C4-2B (cell line): ENCODE measurements around the gene FHIT.

ENCODE experiments used
- H3K27ac ChIP-seq: fragments of 450-650 bp; 2 replicates; pipeline ENCODE4 v1.5.1; 2017
- CTCF ChIP-seq: fragments of 450-650 bp; conservative IDR thresholded peaks from 2 replicates; pipeline ENCODE4 v1.5.1; 2017; ENCODE audit warnings: mild to moderate bottlenecking
- ZFX ChIP-seq: fragments of 450-650 bp; IDR thresholded peaks from 2 replicates; pipeline ENCODE4 v1.6.1; 2017

The FHIT gene

DNA sequence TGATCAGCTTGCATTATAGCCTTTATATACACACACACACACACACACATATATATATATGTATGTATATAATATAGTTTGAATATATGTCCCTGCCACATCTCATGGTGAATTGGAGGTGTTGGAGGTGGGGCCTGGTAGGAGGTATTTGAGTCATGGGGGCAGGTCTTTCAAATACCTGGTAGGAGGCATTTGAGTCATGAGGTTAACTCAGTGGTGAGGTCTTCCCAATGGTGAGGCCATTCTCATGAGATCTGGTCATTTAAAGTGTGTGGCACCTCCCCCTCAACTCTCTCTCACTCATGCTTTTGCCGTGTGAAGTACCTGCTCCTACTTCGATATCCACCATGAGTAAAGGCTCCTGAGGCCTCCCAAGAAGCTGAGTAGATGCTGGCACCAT lies 27.5 kb upstream of the FHIT start:
- no peak overlapping the region for H3K27ac ChIP-seq
- TF ChIP-seq ZFX (no peak), CTCF (no peak)

DNA sequence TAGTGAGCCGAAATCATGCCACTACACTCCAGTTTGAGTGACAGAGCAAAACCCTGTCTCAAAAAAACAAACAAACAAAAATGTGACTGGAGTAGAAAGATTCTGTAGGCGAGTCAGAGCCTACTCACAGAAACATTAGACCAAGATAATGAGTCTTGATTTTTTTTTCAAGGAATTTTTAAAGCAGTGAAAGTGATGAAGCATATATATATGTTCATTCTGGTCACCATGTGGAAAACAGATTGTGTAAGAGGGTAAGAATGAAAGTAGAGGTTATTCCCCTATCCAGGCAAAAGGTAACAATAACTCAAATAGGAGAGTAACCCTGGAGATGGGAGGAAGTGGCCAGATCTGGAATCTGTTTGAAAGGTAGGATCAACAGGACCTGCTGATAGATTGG lies 26.2 kb upstream of the FHIT start:
- H3K27ac ChIP-seq = no peak overlapping the region
- TF ChIP-seq ZFX = no peak
- no peak for TF ChIP-seq CTCF

DNA sequence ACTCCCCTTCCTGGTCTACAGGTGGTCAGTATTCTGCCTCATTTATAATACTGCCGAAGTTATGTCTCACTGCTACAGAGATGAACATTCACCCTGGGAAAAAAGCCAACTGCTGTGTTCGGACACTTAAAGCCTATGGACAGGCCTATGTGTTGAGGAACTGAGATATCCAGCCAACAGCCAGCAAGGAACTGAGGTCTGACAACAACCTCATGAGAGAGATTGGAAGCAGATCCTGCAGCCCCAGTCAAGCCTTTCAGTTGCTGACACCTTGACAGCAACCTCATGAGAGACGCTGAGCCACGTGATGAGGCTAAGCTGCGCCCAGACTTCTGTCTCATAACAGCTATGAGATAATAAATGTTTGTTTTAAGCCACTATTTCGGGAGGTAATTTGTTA lies 18.2 kb upstream of the FHIT start:
- TF ChIP-seq ZFX = no peak
- no peak for TF ChIP-seq CTCF
- no peak overlapping the region for H3K27ac ChIP-seq

DNA sequence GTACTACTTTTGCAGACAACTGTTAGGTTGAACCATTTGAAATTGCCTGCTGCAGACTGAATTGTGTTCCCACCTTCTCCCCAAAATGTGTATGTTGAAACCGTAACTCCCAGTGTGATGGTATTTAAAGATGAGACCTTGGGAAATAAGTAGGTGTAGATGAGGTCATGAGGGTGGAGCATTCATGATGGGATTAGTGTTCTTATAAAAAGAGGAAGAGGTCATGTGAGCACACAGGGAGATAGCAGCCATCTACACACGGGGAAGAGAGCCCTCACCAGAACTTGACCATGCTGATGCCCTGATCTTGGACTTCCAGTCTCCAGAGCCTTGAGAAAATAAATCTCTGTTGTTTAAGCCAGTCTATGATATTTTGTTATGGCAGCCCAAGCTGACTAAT lies 17.4 kb upstream of the FHIT start:
- TF ChIP-seq CTCF = no peak
- TF ChIP-seq ZFX = no peak

DNA sequence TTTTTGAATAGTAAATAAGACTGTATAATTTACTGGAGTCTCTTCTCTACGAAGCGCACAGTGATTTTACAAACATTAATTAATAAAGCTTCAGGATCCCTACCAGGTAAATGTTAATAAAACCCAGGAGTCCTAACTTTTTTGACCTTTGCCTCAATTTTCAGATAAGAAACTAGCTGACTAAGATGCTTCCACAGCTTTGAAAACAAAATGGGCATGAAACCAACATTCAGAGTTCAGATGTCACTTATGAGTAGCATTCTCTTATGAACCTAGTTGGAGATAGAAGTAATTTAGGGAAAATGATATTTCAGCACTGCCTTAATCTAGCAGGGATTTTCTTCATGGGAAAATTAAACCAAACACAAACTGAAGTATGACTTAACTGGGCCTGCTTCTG lies 13.0 kb upstream of the FHIT start:
- no peak overlapping the region for H3K27ac ChIP-seq
- TF ChIP-seq CTCF = no peak
- no peak for TF ChIP-seq ZFX

More for the DNA sequence above, 17.4 kb upstream of the FHIT start:
- H3K27ac ChIP-seq = no peak overlapping the region

DNA sequence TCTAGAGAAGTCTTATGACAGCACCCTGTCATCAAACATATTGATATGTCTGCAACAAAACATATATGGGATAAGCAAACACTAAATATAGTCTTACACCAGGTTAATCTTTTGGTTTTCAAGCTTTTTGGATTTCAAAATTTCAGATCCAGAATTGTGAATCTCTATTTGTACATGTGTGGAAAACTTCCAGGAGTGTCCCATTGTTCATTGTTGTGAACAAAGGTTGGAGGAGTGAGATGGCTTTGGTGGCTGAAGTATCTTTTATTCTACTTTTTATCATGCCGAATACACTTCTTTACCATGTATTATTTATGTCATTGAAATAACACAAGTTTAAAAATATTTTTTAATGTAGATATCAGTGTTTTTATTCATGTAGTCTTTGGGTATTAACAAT lies 5.9 kb upstream of the FHIT start:
- TF ChIP-seq ZFX (no peak), CTCF (no peak)
- H3K27ac ChIP-seq = no peak overlapping the region

DNA sequence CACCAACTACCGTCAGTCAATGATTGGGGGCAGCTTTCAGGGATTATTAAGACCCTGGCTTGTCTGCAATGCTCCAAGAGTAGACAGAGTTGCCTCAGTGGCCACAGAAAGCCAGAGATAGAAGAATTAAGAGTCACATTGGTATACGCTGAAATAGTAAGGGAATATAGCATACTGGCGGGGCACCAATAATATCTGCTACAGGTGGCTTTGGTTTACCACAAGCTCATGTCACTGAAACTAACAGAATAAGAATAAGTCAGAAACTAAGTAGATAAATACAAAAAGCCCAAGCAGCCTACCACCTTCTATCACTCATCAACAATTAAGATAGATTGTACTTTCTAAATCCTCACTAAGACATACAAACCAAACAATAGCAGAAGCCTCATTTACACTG lies 2.5 kb upstream of the FHIT start:
- TF ChIP-seq CTCF = no peak
- TF ChIP-seq ZFX = no peak
- no peak overlapping the region for H3K27ac ChIP-seq
